Choroid plexus epithelial cell (primary cell): Measurements from ENCODE around the gene KRIT1.

Experiments
- DNase-seq: peaks from one replicate; pipeline ENCODE4 v3.0.0-alpha.2; 2010; ENCODE audit warnings: low read depth
- H3K4me3 ChIP-seq: 2 replicates; pipeline ENCODE4 v1.5.1; 2011; ENCODE audit warnings: low read depth, mild to moderate bottlenecking, control low read depth, low read length, moderate library complexity
- CTCF ChIP-seq: conservative IDR thresholded peaks from 2 replicates; pipeline ENCODE4 v1.5.1; 2011; ENCODE audit warnings: low read depth, mild to moderate bottlenecking, control low read depth, inconsistent platforms, low read length, moderate library complexity

The KRIT1 gene

GRCh38 chr7:92282221-92282814 lies 36.6 kb upstream of the KRIT1 start:
- DNase-seq: no peak
- no peak overlapping the region for H3K4me3 ChIP-seq
- no peak for TF ChIP-seq CTCF

GRCh38 chr7:92281031-92281430 lies 35.3 kb upstream of the KRIT1 start:
- TF ChIP-seq CTCF: no peak
- H3K4me3 ChIP-seq: no peak overlapping the region
- DNase-seq: no peak

GRCh38 chr7:92279396-92280031 lies 33.8 kb upstream of the KRIT1 start:
- DNase-seq: no peak
- TF ChIP-seq CTCF: no peak
- no peak overlapping the region for H3K4me3 ChIP-seq

GRCh38 chr7:92276460-92276864 lies 30.7 kb upstream of the KRIT1 start:
- no peak for DNase-seq
- no peak overlapping the region for H3K4me3 ChIP-seq
- TF ChIP-seq CTCF: no peak

- H3K4me3 ChIP-seq: no peak overlapping the region
- no peak for TF ChIP-seq CTCF
- DNase-seq: no peak
Measured at GRCh38 chr7:92275327-92275726, 29.6 kb upstream of the KRIT1 start.

- H3K4me3 ChIP-seq: no peak overlapping the region
- no peak for DNase-seq
- TF ChIP-seq CTCF: no peak
Measured at GRCh38 chr7:92268921-92269320, 23.2 kb upstream of the KRIT1 start.
